Right lobe of liver (tissue), 4 donors: ENCODE data around the gene CD248.

ENCODE experiments used
- CTCF ChIP-seq, 4 donors: fragments of 200-600 bp in 3 of 4; fragments of 450-650 bp in 1 of 4; IDR thresholded peaks; one replicate each; pipeline versions ENCODE4 v1.5.1 to v1.8.0; 2016 to 2022; ENCODE audit warnings: antibody characterized with exemption in 4 of 4, mild to moderate bottlenecking in 2 of 4
- POLR2A ChIP-seq: fragments of 450-650 bp; IDR thresholded peaks from one replicate; pipeline ENCODE4 v1.6.1; 2017; ENCODE audit warnings: antibody characterized with exemption, mild to moderate bottlenecking
- donor health status: DM: no; HTN: no; CAD: no.
- donor health status: DM: no; HTN: no; CAD: no.
- donor health status: DM: no; HTN: yes; CAD: no.

DNA sequence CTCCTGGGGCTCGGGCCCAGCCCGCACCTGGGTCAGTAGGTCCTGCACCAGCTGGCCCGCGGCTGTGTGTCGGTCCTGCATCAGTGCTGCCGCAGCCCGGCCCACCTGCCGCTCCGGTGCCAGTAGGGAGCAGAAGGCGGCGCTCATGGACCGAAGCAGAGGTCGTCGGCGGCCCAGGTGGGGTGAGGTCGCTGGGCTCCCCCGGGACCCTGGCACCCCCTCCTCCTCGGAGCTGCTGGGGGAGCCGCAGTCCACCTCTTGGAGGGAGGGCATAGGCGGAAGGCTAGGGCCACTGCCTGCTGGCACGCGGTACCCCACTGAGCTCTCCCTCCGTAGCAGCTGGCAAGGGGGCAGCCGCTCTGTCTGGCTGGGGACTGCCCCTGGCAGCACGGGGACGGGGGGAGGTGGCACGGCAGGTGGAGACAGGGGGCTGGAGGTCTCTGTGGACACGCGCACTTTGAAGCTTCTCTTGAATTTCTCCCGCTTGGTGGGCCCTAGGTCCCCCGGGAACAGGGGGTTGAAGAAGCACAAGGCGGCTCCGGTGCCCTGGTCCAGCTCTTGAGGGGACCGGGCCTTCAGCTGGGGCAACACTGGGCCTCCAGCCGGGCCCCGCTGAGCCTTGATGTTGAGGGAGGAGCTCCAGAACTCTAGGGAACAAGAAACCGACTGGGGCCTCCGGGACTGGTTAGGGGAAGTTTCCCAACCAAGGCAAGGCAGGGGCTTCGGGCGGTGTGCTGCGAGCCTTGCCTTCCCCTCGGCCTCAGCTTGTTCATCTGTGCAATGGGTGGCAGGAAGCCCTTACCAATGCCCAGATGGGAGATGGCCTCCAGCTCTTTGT lies 18.0 kb upstream of the CD248 start:
- TF ChIP-seq POLR2A, result no peak
- no peak for TF ChIP-seq CTCF (IDR thresholded peaks at IDR 0.05)
